BJ (cell line): ENCODE measurements around the gene RFX3. TPM values are rescaled to one million over a fixed set of nuclear protein-coding genes. Genes with fewer than 3 reads are reported as not detected.

Source experiments
- CTCF ChIA-PET: fragments of 350-600 bp; formaldehyde crosslinking; extraction: SDS; loops from one replicate; lab custom pipeline; 2021; ENCODE audit warnings: antibody characterized with exemption, inconsistent platforms; lab: Yijun Ruan, JAX
- POLR2A ChIA-PET: fragments of 300-600 bp; sonication (Branson Sonifier 250); formaldehyde crosslinking; extraction: SDS; loops from one replicate; lab custom pipeline; 2021; ENCODE audit warnings: antibody characterized with exemption; lab: Charles Lee
- DNase-seq: peaks from one replicate; pipeline ENCODE4 v3.0.0-alpha.2; 2011; ENCODE audit warnings: low read depth
- H3K27me3 ChIP-seq: 2 replicates; pipeline ENCODE4 v1.6.0; 2011; ENCODE audit warnings: low read length; ENCODE audit not compliant: control insufficient read depth, insufficient read depth
- H3K36me3 ChIP-seq: 2 replicates; pipeline ENCODE4 v1.5.1; 2011; ENCODE audit warnings: low read length; ENCODE audit not compliant: control insufficient read depth, insufficient read depth
- H3K4me3 ChIP-seq: 2 replicates; pipeline ENCODE4 v1.5.1; 2011; ENCODE audit warnings: low read depth, mild to moderate bottlenecking, control low read depth, low read length
- CTCF ChIP-seq: IDR thresholded peaks from 2 replicates; pipeline ENCODE4 v1.5.1; 2011; ENCODE audit warnings: low read depth, mild to moderate bottlenecking, control low read depth, inconsistent platforms, low read length, moderate library complexity; ENCODE audit not compliant: insufficient read depth
- polyA plus RNA-seq: library from polyadenylated mRNA; depleted of rRNA; stranded (reverse); fragments of >200 nt; gene quantifications from 2 replicates; pipeline ENCODE4 v1.2.3, GENCODE V29; 2011

RFX3 gene
- polyA plus RNA-seq, 1 experiment = 2.2 TPM

- no peak for TF ChIP-seq CTCF
- POLR2A ChIA-PET = no interaction called here
- CTCF ChIA-PET = no interaction called here
- no peak overlapping the region for H3K4me3 ChIP-seq
- no peaks in the 10 kb centered on the region for H3K27me3 ChIP-seq
- H3K36me3 ChIP-seq = no peaks in the 10 kb centered on the region
- no peak for DNase-seq
Observed at GRCh38 chr9:3508521-3509291, 17.1 kb downstream of the RFX3 start.

- Histone ChIP-seq H3K4me3 (no peak overlapping the region), H3K36me3 (no peaks in the 10 kb centered on the region), H3K27me3 (no peaks in the 10 kb centered on the region)
- TF ChIP-seq CTCF = no peak
- CTCF ChIA-PET = no interaction called here
- DNase-seq = no peak
- POLR2A ChIA-PET = no interaction called here
Observed at GRCh38 chr9:3508078-3508431, 17.7 kb downstream of the RFX3 start.

- ChIA-PET POLR2A (no interaction called here), CTCF (no interaction called here)
- no peak overlapping the region for H3K4me3 ChIP-seq
- no peaks in the 10 kb centered on the region for H3K27me3 ChIP-seq
- H3K36me3 ChIP-seq = no peaks in the 10 kb centered on the region
- no peak for DNase-seq
- TF ChIP-seq CTCF = no peak
Observed at GRCh38 chr9:3507395-3508077, 18.3 kb downstream of the RFX3 start.

- TF ChIP-seq CTCF = no peak
- CTCF ChIA-PET = no interaction called here
Observed at GRCh38 chr9:3506164-3506563, 19.6 kb downstream of the RFX3 start.

GRCh38 chr9:3502560-3503398 is 23.0 kb downstream of the RFX3 start:
- no peaks in the 10 kb centered on the region for H3K36me3 ChIP-seq
- CTCF ChIA-PET = no interaction called here
- H3K4me3 ChIP-seq = no peak overlapping the region
- no peak for DNase-seq
- TF ChIP-seq CTCF = no peak
- no peaks in the 10 kb centered on the region for H3K27me3 ChIP-seq
- POLR2A ChIA-PET = interaction anchor here (0.7 kb wide), 1 partner anchor 279 kb away, joined by 3 read pairs; no protein-coding TSS in a partner anchor

More at GRCh38 chr9:3506164-3506563, 19.6 kb downstream of the RFX3 start:
- no peak for DNase-seq
- POLR2A ChIA-PET = no interaction called here
- Histone ChIP-seq H3K27me3 (no peaks in the 10 kb centered on the region), H3K4me3 (no peak overlapping the region), H3K36me3 (no peaks in the 10 kb centered on the region)
